ENCODE data around the gene HLA-F. TPM values are rescaled to one million over a fixed set of nuclear protein-coding genes. Genes with fewer than 3 reads are reported as not detected.

Gene HLA-F
- total and polyA plus RNA-seq, 4 donors = 2.3 to 12.7 (median 7.9) TPM

DNA sequence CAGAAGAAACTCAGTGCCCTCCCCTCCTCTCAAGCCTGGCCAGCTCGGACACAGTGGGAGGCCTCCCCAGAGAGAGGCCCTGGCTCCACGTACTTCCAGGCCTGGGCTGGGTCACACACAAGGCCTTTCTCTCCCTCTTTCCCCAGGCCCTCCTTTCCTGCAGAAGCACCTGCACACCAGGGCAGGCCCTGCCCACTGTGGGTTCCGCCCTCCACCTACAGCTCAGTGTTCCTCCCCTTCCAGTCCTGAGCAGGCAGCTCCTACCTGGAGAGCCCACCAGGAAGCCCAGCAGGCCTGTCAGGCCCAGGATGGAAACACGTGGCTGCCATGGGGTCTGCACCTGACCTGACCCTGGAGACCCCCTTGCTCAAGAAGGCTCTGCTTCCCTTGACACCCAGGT lies 18.9 kb downstream of the HLA-F start:
- no peaks in the 10 kb centered on the region for H3K4me1 ChIP-seq (ENCODE audit: control insufficient read depth, insufficient read depth, low read length)
- H3K4me3 ChIP-seq (ENCODE audit: low read depth, low read length) = no peak overlapping the region
- no peak for DNase-seq (ENCODE audit: low read depth in 4 of 6, low spot score in 6 of 6)
- no peaks in the 10 kb centered on the region for H3K36me3 ChIP-seq (ENCODE audit: control insufficient read depth, insufficient read depth, low read length)
- peaks cover 24% of the 10 kb centered on the region for H3K27me3 ChIP-seq (ENCODE audit: control insufficient read depth, insufficient read depth, low read length)
- 55% methylated on average over 4 of the region's 4 CpGs for WGBS (ENCODE audit: insufficient coverage)
- H3K9me3 ChIP-seq (ENCODE audit: control insufficient read depth, insufficient read depth, low read length) = no peaks in the 10 kb centered on the region
- H3K27ac ChIP-seq (ENCODE audit: low read depth, low read length) = no peak overlapping the region

DNA sequence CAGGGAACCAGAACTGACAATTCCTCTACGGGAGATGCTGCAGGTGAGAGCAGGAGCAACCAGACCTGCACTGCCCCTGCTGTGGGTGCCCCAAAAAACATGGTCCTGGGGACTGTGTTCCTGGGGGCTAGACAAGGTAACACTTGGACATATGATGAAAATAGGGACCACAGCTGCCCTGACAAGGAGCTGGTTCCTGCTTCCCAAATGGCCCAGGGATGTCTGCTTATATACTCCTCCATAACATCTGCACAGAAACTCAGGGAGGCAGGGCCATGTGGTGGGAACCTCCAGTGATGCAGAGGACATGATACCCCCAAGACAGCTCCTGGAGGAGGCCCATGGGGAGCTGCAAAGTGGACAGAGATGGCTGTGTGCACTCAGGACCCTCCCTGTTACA lies 19.8 kb downstream of the HLA-F start:
- H3K9me3 ChIP-seq (ENCODE audit: control insufficient read depth, insufficient read depth, low read length) = no peaks in the 10 kb centered on the region
- H3K4me1 ChIP-seq (ENCODE audit: control insufficient read depth, insufficient read depth, low read length) = peaks cover 5% of the 10 kb centered on the region
- no peaks in the 10 kb centered on the region for H3K36me3 ChIP-seq (ENCODE audit: control insufficient read depth, insufficient read depth, low read length)
- 40% methylated on average over 1 of the region's 1 CpG for WGBS (ENCODE audit: insufficient coverage)
- no peak overlapping the region for H3K4me3 ChIP-seq (ENCODE audit: low read depth, low read length)
- DNase-seq (ENCODE audit: low read depth in 4 of 6, low spot score in 6 of 6) = no peak
- H3K27me3 ChIP-seq (ENCODE audit: control insufficient read depth, insufficient read depth, low read length) = peaks cover 29% of the 10 kb centered on the region
- H3K27ac ChIP-seq (ENCODE audit: low read depth, low read length) = no peak overlapping the region

DNA sequence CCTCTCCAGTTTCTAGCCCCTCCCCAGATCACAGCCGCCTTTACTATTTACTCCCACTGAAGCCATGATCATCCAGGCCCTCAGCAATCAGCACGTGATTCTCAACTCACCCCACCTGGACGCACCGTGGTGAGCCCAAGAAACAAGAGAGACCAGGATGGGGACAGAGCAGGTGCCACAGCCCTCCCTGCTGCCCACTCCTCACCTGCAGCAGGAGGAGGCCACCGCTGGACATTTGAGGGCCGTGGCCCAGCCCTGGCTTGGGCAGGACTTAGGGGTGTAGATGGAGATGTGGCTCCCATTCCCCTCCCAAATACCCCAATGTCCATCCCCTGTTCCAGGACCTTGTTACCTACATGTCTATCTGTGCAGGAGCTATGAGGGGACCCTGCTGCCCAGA lies 20.3 kb downstream of the HLA-F start:
- no peaks in the 10 kb centered on the region for H3K36me3 ChIP-seq (ENCODE audit: control insufficient read depth, insufficient read depth, low read length)
- H3K4me1 ChIP-seq (ENCODE audit: control insufficient read depth, insufficient read depth, low read length) = peaks cover 11% of the 10 kb centered on the region
- no peak overlapping the region for H3K27ac ChIP-seq (ENCODE audit: low read depth, low read length)
- 95% methylated on average over 3 of the region's 6 CpGs for WGBS (ENCODE audit: insufficient coverage)
- DNase-seq (ENCODE audit: low read depth in 4 of 6, low spot score in 6 of 6) = no peak
- H3K4me3 ChIP-seq (ENCODE audit: low read depth, low read length) = no peak overlapping the region
- H3K27me3 ChIP-seq (ENCODE audit: control insufficient read depth, insufficient read depth, low read length) = peaks cover 33% of the 10 kb centered on the region
- H3K9me3 ChIP-seq (ENCODE audit: control insufficient read depth, insufficient read depth, low read length) = no peaks in the 10 kb centered on the region

DNA sequence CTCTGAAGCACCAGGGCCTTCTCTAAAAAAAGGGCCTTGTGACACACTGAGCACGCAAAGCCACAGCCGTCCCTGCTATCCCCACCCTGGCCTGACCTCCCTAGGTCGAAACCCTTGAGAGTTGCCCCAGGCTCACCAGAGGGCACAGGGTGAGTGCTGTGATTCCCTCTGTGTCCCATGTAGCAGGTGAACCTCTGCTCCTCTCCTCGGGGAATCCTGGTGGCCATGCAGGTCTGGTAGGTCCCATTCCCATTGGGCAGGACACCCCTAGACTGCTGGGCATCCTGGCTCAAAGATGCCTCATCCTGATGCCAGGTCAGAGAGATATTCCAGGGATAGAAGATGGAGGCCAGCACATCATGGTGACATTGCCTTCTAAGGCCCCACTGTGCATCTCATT lies 20.9 kb downstream of the HLA-F start:
- DNase-seq (ENCODE audit: low read depth in 4 of 6, low spot score in 6 of 6) = no peak
- H3K4me3 ChIP-seq (ENCODE audit: low read depth, low read length) = no peak overlapping the region
- WGBS (ENCODE audit: insufficient coverage) = 90% methylated on average over 4 of the region's 4 CpGs
- H3K27ac ChIP-seq (ENCODE audit: low read depth, low read length) = no peak overlapping the region
- H3K27me3 ChIP-seq (ENCODE audit: control insufficient read depth, insufficient read depth, low read length) = peaks cover 38% of the 10 kb centered on the region
- H3K4me1 ChIP-seq (ENCODE audit: control insufficient read depth, insufficient read depth, low read length) = peaks cover 16% of the 10 kb centered on the region
- H3K36me3 ChIP-seq (ENCODE audit: control insufficient read depth, insufficient read depth, low read length) = no peaks in the 10 kb centered on the region
- H3K9me3 ChIP-seq (ENCODE audit: control insufficient read depth, insufficient read depth, low read length) = no peaks in the 10 kb centered on the region

DNA sequence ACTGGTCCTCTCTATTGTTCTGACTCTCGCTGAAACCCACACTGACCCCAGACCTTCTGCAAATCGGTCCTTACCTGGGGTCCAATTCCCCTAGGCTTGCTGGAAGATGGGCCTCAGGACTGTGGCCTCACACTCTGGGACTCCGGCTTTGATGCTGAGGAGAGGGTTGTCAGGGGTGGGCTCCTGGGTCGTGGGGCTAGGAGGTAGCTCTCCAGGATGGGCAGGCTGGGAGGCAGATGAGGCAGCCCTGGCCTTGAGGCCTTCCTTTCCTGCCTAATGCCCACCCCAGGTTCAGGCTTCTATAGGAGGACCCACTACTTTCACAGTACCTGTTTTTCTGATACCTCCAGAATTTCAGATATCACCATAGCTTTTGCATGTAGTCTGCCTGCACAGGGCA lies 21.4 kb downstream of the HLA-F start:
- Histone ChIP-seq H3K36me3 (ENCODE audit: control insufficient read depth, insufficient read depth, low read length) (no peaks in the 10 kb centered on the region), H3K9me3 (ENCODE audit: control insufficient read depth, insufficient read depth, low read length) (no peaks in the 10 kb centered on the region), H3K27ac (ENCODE audit: low read depth, low read length) (no peak overlapping the region), H3K4me1 (ENCODE audit: control insufficient read depth, insufficient read depth, low read length) (peaks cover 21% of the 10 kb centered on the region), H3K4me3 (ENCODE audit: low read depth, low read length) (no peak overlapping the region), H3K27me3 (ENCODE audit: control insufficient read depth, insufficient read depth, low read length) (peaks cover 39% of the 10 kb centered on the region)
- WGBS (ENCODE audit: insufficient coverage) = 75% methylated on average over 4 of the region's 4 CpGs
- DNase-seq (ENCODE audit: low read depth in 4 of 6, low spot score in 6 of 6) = no peak

DNA sequence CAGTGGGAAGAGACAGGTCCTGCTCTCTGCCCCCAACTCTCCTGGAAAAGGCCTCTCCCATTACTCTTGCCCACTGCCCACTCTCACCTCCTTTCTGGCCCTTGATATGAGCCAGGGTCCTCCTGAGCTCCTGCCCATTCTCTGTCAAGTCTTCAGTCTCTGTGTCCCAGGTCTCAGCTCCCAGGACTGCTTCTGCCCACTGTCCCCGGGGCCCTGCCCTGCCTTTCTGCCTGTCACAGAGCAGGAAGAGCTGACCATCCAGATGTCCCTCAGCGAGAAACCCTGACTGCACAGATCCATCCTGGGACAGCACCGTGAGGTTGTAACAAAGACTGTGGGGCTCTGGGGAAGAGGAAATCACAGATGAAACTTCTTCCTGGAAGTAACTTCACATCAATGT lies 22.2 kb downstream of the HLA-F start:
- Histone ChIP-seq H3K27ac (ENCODE audit: low read depth, low read length) (no peak overlapping the region), H3K4me3 (ENCODE audit: low read depth, low read length) (no peak overlapping the region), H3K9me3 (ENCODE audit: control insufficient read depth, insufficient read depth, low read length) (no peaks in the 10 kb centered on the region), H3K27me3 (ENCODE audit: control insufficient read depth, insufficient read depth, low read length) (peaks cover 45% of the 10 kb centered on the region), H3K36me3 (ENCODE audit: control insufficient read depth, insufficient read depth, low read length) (no peaks in the 10 kb centered on the region), H3K4me1 (ENCODE audit: control insufficient read depth, insufficient read depth, low read length) (peaks cover 21% of the 10 kb centered on the region)
- 11% methylated on average over 1 of the region's 3 CpGs for WGBS (ENCODE audit: insufficient coverage)
- DNase-seq (ENCODE audit: low read depth in 4 of 6, low spot score in 6 of 6) = no peak

DNA sequence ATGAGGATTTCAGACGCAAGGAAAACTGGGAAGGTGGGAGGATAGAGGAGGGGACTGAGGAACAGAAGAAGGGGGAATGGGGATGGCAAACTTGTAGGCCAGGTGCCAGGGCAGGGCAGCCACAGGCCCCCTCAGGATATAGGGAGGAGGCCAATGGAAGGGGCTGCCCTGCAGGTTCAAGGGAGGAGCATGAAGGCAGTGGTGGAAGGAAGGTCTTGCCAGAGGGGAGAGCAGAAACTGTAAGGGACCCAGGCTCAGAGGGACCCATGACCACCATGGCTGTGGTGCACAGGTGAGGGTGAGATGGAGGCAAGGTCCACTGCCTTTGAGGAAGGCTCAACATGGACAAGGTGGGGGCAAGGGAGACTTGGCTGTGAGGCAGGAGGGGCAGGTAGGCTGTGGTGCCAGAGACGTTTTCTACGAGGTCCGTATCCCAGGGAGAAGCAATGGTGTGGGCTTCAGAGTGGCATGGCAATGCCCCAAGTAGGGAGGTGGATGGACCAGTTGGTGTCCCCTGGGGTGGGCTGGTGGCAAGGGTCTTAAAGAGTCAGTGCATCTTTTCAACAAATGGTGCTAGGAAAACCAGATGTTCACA lies 22.7 kb downstream of the HLA-F start:
- no peak overlapping the region for H3K27ac ChIP-seq (ENCODE audit: low read depth, low read length)

DNA sequence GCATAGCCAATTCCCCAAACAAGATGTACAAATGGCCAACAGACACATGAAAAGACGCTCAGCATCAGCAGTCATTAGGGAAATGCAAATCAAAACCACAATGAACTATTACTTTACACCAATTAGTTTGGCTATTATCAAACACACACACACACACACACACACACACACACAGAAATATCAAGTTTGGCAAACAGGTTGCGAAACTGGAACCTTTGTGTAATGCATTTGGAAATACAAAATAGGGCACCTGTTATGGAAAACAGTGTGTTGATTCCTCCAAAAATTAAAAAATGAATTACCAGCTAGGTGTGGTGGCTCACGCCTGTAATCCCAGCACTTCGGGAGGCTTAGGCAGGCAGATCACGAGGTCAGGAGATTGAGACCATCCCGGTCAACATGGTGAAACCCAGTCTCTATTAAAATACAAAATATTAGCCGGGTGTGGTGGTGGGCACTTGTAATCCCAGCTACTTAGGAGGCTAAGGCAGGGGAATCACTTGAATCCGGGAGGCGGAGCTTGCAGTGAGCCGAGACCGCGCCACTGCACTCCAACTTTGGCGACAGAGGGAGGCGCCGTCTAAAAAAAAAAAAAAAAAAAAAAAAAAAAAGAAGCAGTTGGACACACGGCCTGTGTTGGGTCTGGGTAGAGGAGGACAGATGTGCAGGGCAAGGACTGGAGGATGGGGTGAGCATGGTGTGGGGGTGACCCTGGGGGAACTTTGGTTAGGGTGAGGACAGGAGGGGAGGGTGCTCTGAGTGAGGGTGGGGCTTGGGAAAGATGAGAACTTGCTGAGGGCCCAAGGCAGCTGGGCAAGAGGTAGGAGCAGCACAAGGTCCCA lies 23.8 kb downstream of the HLA-F start:
- H3K4me3 ChIP-seq (ENCODE audit: low read depth, low read length) = no peak overlapping the region
- 74% methylated on average over 10 of the region's 16 CpGs for WGBS (ENCODE audit: insufficient coverage)
- H3K27ac ChIP-seq (ENCODE audit: low read depth, low read length) = no peak overlapping the region
- H3K36me3 ChIP-seq (ENCODE audit: control insufficient read depth, insufficient read depth, low read length) = no peaks in the 10 kb centered on the region
- H3K27me3 ChIP-seq (ENCODE audit: control insufficient read depth, insufficient read depth, low read length) = peaks cover 45% of the 10 kb centered on the region
- no peaks in the 10 kb centered on the region for H3K9me3 ChIP-seq (ENCODE audit: control insufficient read depth, insufficient read depth, low read length)
- no peak for DNase-seq (ENCODE audit: low read depth in 4 of 6, low spot score in 6 of 6)
- H3K4me1 ChIP-seq (ENCODE audit: control insufficient read depth, insufficient read depth, low read length) = peaks cover 22% of the 10 kb centered on the region

More for the DNA sequence above, 22.7 kb downstream of the HLA-F start:
- Histone ChIP-seq H3K4me1 (ENCODE audit: control insufficient read depth, insufficient read depth, low read length) (peaks cover 21% of the 10 kb centered on the region), H3K9me3 (ENCODE audit: control insufficient read depth, insufficient read depth, low read length) (no peaks in the 10 kb centered on the region), H3K4me3 (ENCODE audit: low read depth, low read length) (no peak overlapping the region), H3K36me3 (ENCODE audit: control insufficient read depth, insufficient read depth, low read length) (no peaks in the 10 kb centered on the region), H3K27me3 (ENCODE audit: control insufficient read depth, insufficient read depth, low read length) (peaks cover 45% of the 10 kb centered on the region)
- 84% methylated on average over 4 of the region's 4 CpGs for WGBS (ENCODE audit: insufficient coverage)
- DNase-seq (ENCODE audit: low read depth in 4 of 6, low spot score in 6 of 6) = no peak

DNA sequence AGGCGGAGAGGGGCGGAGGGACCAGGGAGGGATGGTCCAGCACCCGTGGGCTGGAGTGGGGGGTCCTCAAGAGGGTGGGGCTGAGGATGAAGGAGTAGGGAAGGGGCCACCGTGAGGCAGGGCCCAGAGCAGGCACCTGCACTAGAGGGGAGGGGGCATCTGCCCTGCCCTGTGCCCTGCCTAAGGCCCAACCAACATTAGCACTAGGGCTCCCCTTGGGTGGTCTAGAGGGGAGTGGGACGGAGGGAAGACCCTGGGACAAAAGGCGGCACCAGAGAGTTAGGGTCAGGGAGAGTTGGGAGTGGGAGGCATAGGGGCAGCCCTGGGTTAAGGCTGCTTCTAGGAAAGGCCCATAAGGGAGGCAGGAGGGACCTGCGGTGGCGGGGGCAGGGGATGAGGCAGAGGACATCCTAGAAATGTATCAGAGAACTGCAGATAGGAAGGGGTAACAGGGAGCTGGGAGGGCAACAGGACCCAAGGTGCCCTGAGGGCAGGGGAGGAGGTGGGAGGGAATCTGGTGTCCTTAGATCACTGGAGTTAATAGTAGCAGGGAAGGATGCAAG lies 24.5 kb downstream of the HLA-F start:
- H3K4me1 ChIP-seq (ENCODE audit: control insufficient read depth, insufficient read depth, low read length) = peaks cover 29% of the 10 kb centered on the region
- WGBS (ENCODE audit: insufficient coverage) = 56% methylated on average over 8 of the region's 8 CpGs
- no peak overlapping the region for H3K27ac ChIP-seq (ENCODE audit: low read depth, low read length)
- DNase-seq (ENCODE audit: low read depth in 4 of 6, low spot score in 6 of 6) = no peak
- peaks cover 52% of the 10 kb centered on the region for H3K27me3 ChIP-seq (ENCODE audit: control insufficient read depth, insufficient read depth, low read length)
- H3K9me3 ChIP-seq (ENCODE audit: control insufficient read depth, insufficient read depth, low read length) = no peaks in the 10 kb centered on the region
- H3K36me3 ChIP-seq (ENCODE audit: control insufficient read depth, insufficient read depth, low read length) = no peaks in the 10 kb centered on the region
- H3K4me3 ChIP-seq (ENCODE audit: low read depth, low read length) = peak overlapping the region; percentile 49
